H1 (cell line): Measurements from ENCODE around the gene POLR3E. TPM values are rescaled to one million over a fixed set of nuclear protein-coding genes. Genes with fewer than 3 reads are reported as not detected.

Experiments
- CTCF ChIA-PET: fragments of 300-600 bp; sonication (Branson Sonifier 250); formaldehyde crosslinking; loops from one replicate; lab custom pipeline; 2021; ENCODE audit not compliant: partially characterized antibody; lab: Charles Lee
- POLR2A ChIA-PET: fragments of 300-600 bp; sonication (Branson Sonifier 250); formaldehyde crosslinking; loops from one replicate; lab custom pipeline; 2021; ENCODE audit warnings: inconsistent platforms; ENCODE audit not compliant: partially characterized antibody; lab: Charles Lee
- DNase-seq, 2 experiments: peaks; one replicate each; pipeline versions ENCODE4 v3.0.0 to v3.0.0-alpha.2; 2010 to 2022; ENCODE audit warnings: low spot score in 2 of 2, low read depth in 1 of 2, mixed read lengths in 1 of 2
- FAIRE-seq: peaks from 2 replicates; lab custom pipeline; 2011; peaks lifted over from hg19 to GRCh38; lab: Jason Lieb, UNC
- H2AFZ ChIP-seq: 2 replicates; pipeline ENCODE4 v1.8.1; 2012; ENCODE audit warnings: low read length, inconsistent platforms
- H2AK5ac ChIP-seq: 2 replicates; pipeline ENCODE4 v1.6.1; 2013; ENCODE audit warnings: low read depth, low read length
- H2BK120ac ChIP-seq: replicated peaks from 2 replicates; pipeline ENCODE3; 2013; ENCODE audit warnings: low read depth, low read length, inconsistent platforms
- H2BK12ac ChIP-seq: 2 replicates; pipeline ENCODE4 v1.6.1; 2013; ENCODE audit warnings: low read depth, low read length
- H2BK15ac ChIP-seq: 2 replicates; pipeline ENCODE4 v1.6.1; 2013; ENCODE audit warnings: low read length
- H2BK20ac ChIP-seq: 2 replicates; pipeline ENCODE4 v1.6.1; 2013; ENCODE audit warnings: low read length
- H2BK5ac ChIP-seq: 2 replicates; pipeline ENCODE4 v1.6.1; 2013; ENCODE audit warnings: low read depth, low read length
- H3K14ac ChIP-seq: 2 replicates; pipeline ENCODE4 v1.6.1; 2013; ENCODE audit warnings: inconsistent platforms; ENCODE audit not compliant: insufficient read length
- H3K18ac ChIP-seq: 2 replicates; pipeline ENCODE4 v1.6.1; 2013; ENCODE audit warnings: low read length; ENCODE audit errors: extremely low read depth
- H3K23ac ChIP-seq: 2 replicates; pipeline ENCODE4 v1.6.1; 2013; ENCODE audit warnings: inconsistent platforms; ENCODE audit not compliant: insufficient read length
- H3K23me2 ChIP-seq: 2 replicates; pipeline ENCODE4 v1.6.1; 2013; ENCODE audit warnings: low read depth, low read length
- H3K27ac ChIP-seq: 2 replicates; pipeline ENCODE4 v1.6.1; 2011; ENCODE audit warnings: low read depth, low read length, inconsistent platforms
- H3K27me3 ChIP-seq, 4 experiments: replicated peaks in 1 of 4; 1 replicate in 1 of 4; 2 replicates in 3 of 4; pipeline versions ENCODE4 v1.6.1 to v1.8.1; 2011 to 2013; ENCODE audit warnings: low read length in 3 of 4, mild to moderate bottlenecking in 3 of 4, inconsistent platforms in 2 of 4, mixed read lengths in 2 of 4, moderate library complexity in 1 of 4; ENCODE audit not compliant: control insufficient read depth in 3 of 4, insufficient read depth in 3 of 4; ENCODE audit errors: extremely low read depth in 1 of 4
- H3K36me3 ChIP-seq, 4 experiments: 2 replicates each; pipeline versions ENCODE4 v1.6.1 to v1.8.1; 2011 to 2013; ENCODE audit warnings: mild to moderate bottlenecking in 4 of 4, low read length in 3 of 4, moderate library complexity in 2 of 4, control low read depth in 1 of 4, inconsistent platforms in 1 of 4; ENCODE audit not compliant: insufficient read depth in 4 of 4, control insufficient read depth in 2 of 4
- H3K4ac ChIP-seq: replicated peaks from 2 replicates; pipeline ENCODE3; 2013; ENCODE audit warnings: low read length, low read depth, mixed read lengths, inconsistent platforms; ENCODE audit not compliant: insufficient read length
- H3K4me1 ChIP-seq, 4 experiments: replicated peaks in 1 of 4; 1 replicate in 1 of 4; 2 replicates in 3 of 4; pipeline versions ENCODE4 v1.6.1 to v1.8.1; 2011 to 2013; ENCODE audit warnings: low read length in 3 of 4, inconsistent platforms in 2 of 4, mixed read lengths in 1 of 4; ENCODE audit not compliant: insufficient read depth in 4 of 4, control insufficient read depth in 3 of 4
- H3K4me2 ChIP-seq, 2 experiments: 2 replicates each; pipeline versions ENCODE4 v1.6.1 to v1.8.1; 2011 to 2013; ENCODE audit warnings: low read depth in 2 of 2, low read length in 2 of 2, control low read depth in 1 of 2, inconsistent platforms in 1 of 2, mild to moderate bottlenecking in 1 of 2; ENCODE audit not compliant: insufficient read depth in 1 of 2
- H3K4me3 ChIP-seq, 4 experiments: fragments of 200-600, 300-600 bp in 1 of 4; sonication (generic), shearing (Covaris generic), sonication (Bioruptor Twin) in 1 of 4; 2 replicates each; pipeline versions ENCODE4 v1.5.1 to v1.8.1; 2011 to 2016; ENCODE audit warnings: low read length in 4 of 4, low read depth in 3 of 4, control low read depth in 2 of 4, inconsistent platforms in 2 of 4, mild to moderate bottlenecking in 2 of 4, mixed read lengths in 1 of 4, moderate library complexity in 1 of 4; ENCODE audit not compliant: insufficient read depth in 2 of 4; ENCODE audit errors: extremely low read depth in 1 of 4
- H3K56ac ChIP-seq: replicated peaks from 2 replicates; pipeline ENCODE3; 2013; ENCODE audit warnings: low read depth, mild to moderate bottlenecking, mixed read lengths, low read length, inconsistent platforms; ENCODE audit not compliant: insufficient read length
- H3K79me1 ChIP-seq: 2 replicates; pipeline ENCODE4 v1.6.1; 2013; ENCODE audit warnings: low read depth, low read length, control low read depth
- H3K79me2 ChIP-seq, 2 experiments: 2 replicates each; pipeline versions ENCODE4 v1.6.1 to v1.8.1; 2012 to 2013; ENCODE audit warnings: low read length in 2 of 2, mild to moderate bottlenecking in 2 of 2, inconsistent platforms in 1 of 2; ENCODE audit not compliant: insufficient read depth in 2 of 2, control insufficient read depth in 1 of 2
- H3K9ac ChIP-seq, 4 experiments: replicated peaks in 1 of 4; 1 replicate in 1 of 4; 2 replicates in 3 of 4; pipeline versions ENCODE4 v1.6.1 to v1.8.1; 2011 to 2013; ENCODE audit warnings: low read depth in 3 of 4, low read length in 3 of 4, control low read depth in 2 of 4, mild to moderate bottlenecking in 2 of 4, moderate library complexity in 2 of 4, inconsistent platforms in 1 of 4; ENCODE audit errors: extremely low read depth in 1 of 4
- H3K9me3 ChIP-seq, 2 experiments: 2 replicates each; pipeline versions ENCODE4 v1.6.1 to v1.8.1; 2012 to 2013; ENCODE audit warnings: mild to moderate bottlenecking in 2 of 2, moderate library complexity in 2 of 2, control low read depth in 1 of 2, inconsistent platforms in 1 of 2, low read depth in 1 of 2, low read length in 1 of 2, mixed read lengths in 1 of 2; ENCODE audit not compliant: insufficient read depth in 2 of 2
- H4K20me1 ChIP-seq, 2 experiments: replicated peaks in 1 of 2; 2 replicates each; pipeline versions ENCODE3 to v1.8.1; 2011 to 2013; ENCODE audit warnings: inconsistent platforms in 2 of 2, low read length in 2 of 2, mild to moderate bottlenecking in 1 of 2; ENCODE audit not compliant: insufficient read depth in 2 of 2, control insufficient read depth in 1 of 2
- H4K5ac ChIP-seq: 2 replicates; pipeline ENCODE4 v1.6.1; 2013; ENCODE audit warnings: low read length, low read depth, mixed read lengths, inconsistent platforms; ENCODE audit not compliant: insufficient read length
- H4K8ac ChIP-seq: 2 replicates; pipeline ENCODE4 v1.8.0; 2013; ENCODE audit warnings: mild to moderate bottlenecking, moderate library complexity, low read length, inconsistent platforms; ENCODE audit not compliant: insufficient read depth; ENCODE audit errors: extremely low read depth
- H4K91ac ChIP-seq: replicated peaks from 2 replicates; pipeline ENCODE3; 2013; ENCODE audit warnings: low read length, mixed read lengths, inconsistent platforms; ENCODE audit not compliant: insufficient read length
- CREB1 ChIP-seq: IDR thresholded peaks from 2 replicates; pipeline ENCODE4 v1.6.1; 2012; ENCODE audit warnings: inconsistent platforms
- E2F6 ChIP-seq: IDR thresholded peaks from 2 replicates; pipeline ENCODE4 v1.6.1; 2012; ENCODE audit warnings: inconsistent platforms
- JUN ChIP-seq: IDR thresholded peaks from 2 replicates; pipeline ENCODE4 v1.6.1; 2011; ENCODE audit warnings: low read depth, mild to moderate bottlenecking, improper control_type of control experiment, low read length
- JUND ChIP-seq: IDR thresholded peaks from 2 replicates; pipeline ENCODE4 v1.6.1; 2011; ENCODE audit warnings: mild to moderate bottlenecking, improper control_type of control experiment, low read length
- MAFK ChIP-seq: IDR thresholded peaks from 2 replicates; pipeline ENCODE4 v1.6.1; 2012; ENCODE audit warnings: low read depth, mild to moderate bottlenecking, improper control_type of control experiment, low read length
- NANOG ChIP-seq: IDR thresholded peaks from 2 replicates; pipeline ENCODE4 v1.6.1; 2011; ENCODE audit warnings: low read length, low read depth, mild to moderate bottlenecking, inconsistent platforms; ENCODE audit not compliant: insufficient read depth, poor library complexity, severe bottlenecking
- PHF8 ChIP-seq: fragments of 200-600 bp; sonication (generic); conservative IDR thresholded peaks from 2 replicates; pipeline ENCODE4 v1.7.1; 2012; ENCODE audit warnings: low read depth, mild to moderate bottlenecking, inconsistent platforms, low read length, moderate library complexity
- RAD21 ChIP-seq, 2 experiments: IDR thresholded peaks in 1 of 2; conservative IDR thresholded peaks in 1 of 2; 2 replicates each; pipeline ENCODE4 v1.6.1; 2011; ENCODE audit warnings: low read depth in 2 of 2, low read length in 2 of 2, improper control_type of control experiment in 1 of 2, inconsistent platforms in 1 of 2, mild to moderate bottlenecking in 1 of 2, moderate library complexity in 1 of 2
- SRF ChIP-seq: IDR thresholded peaks from 2 replicates; pipeline ENCODE4 v1.6.1; 2011; ENCODE audit warnings: mild to moderate bottlenecking, low read depth, low read length, moderate library complexity
- YY1 ChIP-seq: IDR thresholded peaks from 2 replicates; pipeline ENCODE4 v1.6.1; 2011; ENCODE audit warnings: low read depth, mild to moderate bottlenecking, low read length
- WGBS, 2 experiments: shearing (Covaris generic) in 1 of 2; methylation state at CpG; one replicate each; pipeline versions ENCODE4 v1.1.6 to v1.1.7; 2013 to 2015; ENCODE audit warnings: low lambda C conversion rate in 2 of 2, mixed read lengths in 2 of 2, inconsistent platforms in 1 of 2, low coverage in 1 of 2, missing lambda C conversion rate in 1 of 2; ENCODE audit not compliant: insufficient replicate concordance in 2 of 2, insufficient coverage in 1 of 2, insufficient read length in 1 of 2; ENCODE audit errors: extremely low coverage in 1 of 2, missing lambda C conversion rate in 1 of 2; 5-methylcytosine and 5-hydroxymethylcytosine counted together
- polyA plus RNA-seq, 7 experiments: library from polyadenylated mRNA; depleted of rRNA in 3 of 7; stranded (reverse) in 5 of 7; unstranded in 2 of 7; fragments of >200 nt in 5 of 7; fragments of 200-250 nt in 2 of 7; gene quantifications; 1 replicate in 5 of 7; 2 replicates in 1 of 7; 4 replicates in 1 of 7; pipeline versions ENCODE4 v1.2.1 to v1.2.3, GENCODE V29; 2011 to 2013; ENCODE audit warnings: missing spikeins in 2 of 7, mixed read lengths in 2 of 7
- total RNA-seq: library from RNA; stranded (reverse); fragmentation: NEBNext Ultra II Directional; extraction: Animal tissue kit (Norgen Biotek cat#: 25700); gene quantifications from 2 replicates; pipeline ENCODE4 v1.2.1, GENCODE V29; 2021

POLR3E gene
- total and polyA plus RNA-seq, 2 of the 8 experiments (the other 6 are each of a cell fraction or from before 2014, with no cell fraction given): 96.5 to 125 TPM

- ChIA-PET CTCF (interaction anchor here (1.3 to 1.7 kb wide), 3 partner anchors 8 to 14 kb away, joined by 3 to 6 read pairs (median 4); no protein-coding TSS in a partner anchor), POLR2A (no interaction called here)
- FAIRE-seq (no peak), DNase-seq (no peak)
- Histone ChIP-seq H2AK5ac (no peak overlapping the region), H3K4me1 (peaks cover 0 to 3% (median under 1%) of the 10 kb centered on the region in 4 experiments; a peak in 2 of 7 replicates), H3K4me2 (no peak overlapping the region), H3K18ac (no peak overlapping the region), H3K9me3 (no peaks in the 10 kb centered on the region), H2BK12ac (no peak overlapping the region), H3K79me2 (peaks cover 0 to 13% of the 10 kb centered on the region in 2 experiments; a peak in 1 of 4 replicates), H4K91ac (no peak overlapping the region), H3K27ac (no peak overlapping the region), H3K56ac (no peak overlapping the region), H2BK15ac (no peak overlapping the region), H3K9ac (no peak overlapping the region), H3K4ac (no peak overlapping the region), H2AFZ (no peak overlapping the region), H3K36me3 (peaks cover 7 to 53% (median 43%) of the 10 kb centered on the region in 4 experiments), H3K4me3 (no peak overlapping the region), H3K27me3 (no peaks in the 10 kb centered on the region), H2BK5ac (no peak overlapping the region), H3K14ac (no peak overlapping the region), H3K23ac (no peak overlapping the region), H4K8ac (no peak overlapping the region), H3K79me1 (peaks cover 7% of the 10 kb centered on the region; the same call in 1 of the 2 replicates), H4K20me1 (peaks cover 7 to 12% of the 10 kb centered on the region in 2 experiments), H4K5ac (no peak overlapping the region), H2BK20ac (no peak overlapping the region), H2BK120ac (no peak overlapping the region), H3K23me2 (no peaks in the 10 kb centered on the region)
- WGBS, 2 experiments: 93% methylated on average over 18 of the region's 19 CpGs; no CpG with 5 or more reads in 1 of the 2 experiments
- TF ChIP-seq E2F6: no peak
- TF ChIP-seq PHF8: no peak
- TF ChIP-seq YY1: no peak
- no peak for TF ChIP-seq JUN
- TF ChIP-seq JUND: no peak
- TF ChIP-seq RAD21 (IDR thresholded peaks at IDR 0.05 in 1 of 2, conservative IDR thresholded peaks at IDR 0.05 in 1 of 2; ENCODE audit: low read depth in 2 of 2, low read length in 2 of 2): no peak
- no peak for TF ChIP-seq NANOG
- no peak for TF ChIP-seq SRF
- TF ChIP-seq MAFK: no peak
- TF ChIP-seq CREB1: no peak
Observed at GRCh38 chr16:22324787-22325597, 27.8 kb downstream of the POLR3E start.
